ENCODE data around the gene TERT. TPM values are rescaled to one million over a fixed set of nuclear protein-coding genes. Genes with fewer than 3 reads are reported as not detected.
"Not testable (repeated sequence)": the region's sequence is repeated elsewhere in the genome, so short reads cannot be mapped to it uniquely, and the experiment has no call there.

Gene TERT
- total RNA-seq, 1 donor from 2014 or later = 3.5 TPM

- Mint-ChIP-seq H3K4me1 (ENCODE audit: low read depth) (no peaks in the 10 kb centered on the region), H3K4me3 (ENCODE audit: low read depth) (no peak overlapping the region), H3K36me3 (ENCODE audit: insufficient read depth) (peaks cover 14% of the 10 kb centered on the region), H3K9me3 (ENCODE audit: low read depth) (no peaks in the 10 kb centered on the region), H3K27me3 (no peaks in the 10 kb centered on the region), H3K27ac (no peak overlapping the region)
- TF ChIP-seq CTCF (IDR thresholded peaks at IDR 0.05; ENCODE audit: unreplicated experiment) = no peak
- no peak for DNase-seq (ENCODE audit: low spot score, unreplicated experiment)
Measured at GRCh38 chr5:1336749-1337488, 42.1 kb upstream of the TERT start.

DNA sequence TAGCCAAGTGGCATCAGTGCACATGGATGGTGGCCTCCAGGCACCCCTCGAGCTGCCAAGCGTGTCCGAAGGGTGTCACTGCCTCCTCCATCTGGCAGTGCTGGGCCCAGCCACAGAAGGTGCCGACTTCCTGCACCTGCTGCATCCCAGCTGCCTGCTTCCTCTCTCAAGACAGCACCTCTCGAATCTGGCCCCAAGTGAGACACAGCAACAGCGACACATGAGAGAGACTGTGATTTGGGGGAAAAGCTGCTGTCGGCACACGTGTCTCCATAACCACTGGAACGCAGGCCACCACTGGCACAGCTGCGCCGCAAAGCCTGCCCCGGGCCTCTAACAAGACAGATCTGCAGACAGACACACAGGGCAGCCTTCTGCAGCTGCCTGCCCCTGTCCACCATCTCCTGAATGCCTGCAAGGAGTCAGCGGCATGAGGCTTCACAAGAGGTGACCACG lies 41.3 kb upstream of the TERT start:
- no peaks in the 10 kb centered on the region for H3K27me3 Mint-ChIP-seq
- DNase-seq (ENCODE audit: low spot score, unreplicated experiment) = no peak
- TF ChIP-seq CTCF (IDR thresholded peaks at IDR 0.05; ENCODE audit: unreplicated experiment) = no peak
- H3K4me1 Mint-ChIP-seq (ENCODE audit: low read depth) = no peaks in the 10 kb centered on the region
- H3K9me3 Mint-ChIP-seq (ENCODE audit: low read depth) = no peaks in the 10 kb centered on the region
- H3K36me3 Mint-ChIP-seq (ENCODE audit: insufficient read depth) = peaks cover 12% of the 10 kb centered on the region
- H3K4me3 Mint-ChIP-seq (ENCODE audit: low read depth) = no peak overlapping the region
- H3K27ac Mint-ChIP-seq = no peak overlapping the region

DNA sequence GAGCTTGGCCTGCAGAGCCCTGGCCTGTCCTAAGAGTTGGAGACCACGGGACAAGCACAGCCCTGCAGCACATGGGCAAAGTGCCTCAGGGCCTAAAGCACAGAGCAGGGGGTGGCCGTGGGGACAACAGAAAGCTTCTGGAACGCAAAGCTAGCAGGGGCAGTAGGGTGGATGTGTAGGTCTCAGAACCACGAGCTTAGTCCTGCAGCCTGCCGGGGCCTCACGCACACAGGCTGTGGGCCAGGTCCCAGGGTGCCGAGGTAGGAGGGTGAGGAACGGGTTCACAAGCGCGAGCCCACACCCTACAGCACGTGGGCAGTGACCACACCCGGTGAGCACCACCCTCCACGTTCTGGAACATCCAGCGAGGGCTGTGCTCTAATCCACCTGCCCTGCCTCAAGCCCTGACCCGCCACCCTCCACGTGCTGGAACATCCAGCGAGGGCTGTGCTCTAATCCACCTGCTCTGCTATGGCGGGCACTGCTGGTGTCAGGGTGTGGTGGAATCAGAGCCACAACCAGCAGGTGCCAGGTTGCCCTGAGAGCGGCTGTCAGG lies 40.8 kb upstream of the TERT start:
- TF ChIP-seq CTCF (IDR thresholded peaks at IDR 0.05; ENCODE audit: unreplicated experiment) = no peak
- no peak for DNase-seq (ENCODE audit: low spot score, unreplicated experiment)
- Mint-ChIP-seq H3K9me3 (ENCODE audit: low read depth) (no peaks in the 10 kb centered on the region), H3K36me3 (ENCODE audit: insufficient read depth) (peaks cover 10% of the 10 kb centered on the region), H3K4me1 (ENCODE audit: low read depth) (no peaks in the 10 kb centered on the region), H3K27me3 (no peaks in the 10 kb centered on the region), H3K27ac (no peak overlapping the region), H3K4me3 (ENCODE audit: low read depth) (no peak overlapping the region)

DNA sequence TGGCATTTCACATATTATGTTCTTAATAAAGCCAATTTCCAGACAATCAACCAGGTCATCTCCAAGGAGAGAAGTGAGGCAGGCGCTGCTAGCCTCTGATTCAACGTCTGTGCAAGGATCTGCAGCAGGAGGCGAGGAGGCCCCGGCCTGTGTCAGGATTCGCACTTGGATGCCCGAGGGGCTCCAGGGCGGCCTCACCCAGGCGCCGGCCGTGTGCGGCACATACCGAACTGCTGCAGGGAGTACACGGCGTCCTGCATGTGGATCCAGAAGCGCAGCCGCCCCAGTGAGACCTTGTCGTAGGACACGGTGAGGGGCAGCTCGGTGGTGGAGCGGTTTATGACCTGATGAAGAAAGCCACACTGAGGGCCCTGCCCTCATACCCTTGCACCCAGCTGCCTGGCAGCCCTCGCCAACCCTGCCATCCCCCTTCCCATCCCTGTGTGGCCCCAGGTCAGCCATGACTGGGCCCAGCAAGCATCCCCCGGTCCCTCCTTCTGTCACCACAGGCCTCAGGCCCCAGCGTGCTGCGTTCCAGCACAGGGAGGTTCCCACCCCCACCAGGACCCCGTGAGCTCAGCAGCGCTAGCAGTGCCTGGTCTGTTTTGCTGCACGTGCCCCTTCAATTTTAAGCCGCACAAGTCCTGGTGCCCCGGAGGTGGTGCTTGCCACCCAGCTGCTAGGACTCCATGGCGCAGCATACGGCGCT lies 40.1 kb upstream of the TERT start:
- no peak overlapping the region for H3K4me3 Mint-ChIP-seq (ENCODE audit: low read depth)
- TF ChIP-seq CTCF (IDR thresholded peaks at IDR 0.05; ENCODE audit: unreplicated experiment) = no peak
- no peaks in the 10 kb centered on the region for H3K27me3 Mint-ChIP-seq
- H3K4me1 Mint-ChIP-seq (ENCODE audit: low read depth) = no peaks in the 10 kb centered on the region
- no peaks in the 10 kb centered on the region for H3K9me3 Mint-ChIP-seq (ENCODE audit: low read depth)
- DNase-seq (ENCODE audit: low spot score, unreplicated experiment) = no peak
- no peak overlapping the region for H3K27ac Mint-ChIP-seq
- peaks cover 7% of the 10 kb centered on the region for H3K36me3 Mint-ChIP-seq (ENCODE audit: insufficient read depth)

DNA sequence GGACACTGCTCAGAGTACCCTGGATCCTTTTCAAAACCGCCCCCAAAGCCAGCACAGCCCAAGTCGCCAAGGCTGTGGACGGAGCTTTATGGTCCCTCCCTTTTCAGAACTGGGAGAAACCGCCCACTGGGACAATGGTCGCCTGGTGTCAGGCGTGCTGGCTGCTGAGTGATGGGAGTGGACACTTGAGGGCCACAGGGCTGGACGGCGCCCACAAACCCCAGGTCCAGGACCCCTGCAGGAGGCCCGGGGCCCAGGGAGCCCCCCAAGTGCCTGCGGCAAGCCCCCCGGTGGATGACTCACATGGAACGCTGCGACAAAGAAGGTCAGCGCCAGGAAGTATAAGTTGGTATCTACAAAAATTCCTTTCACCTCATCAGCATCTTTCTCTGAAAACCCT lies 39.1 kb upstream of the TERT start:
- H3K4me1 Mint-ChIP-seq (ENCODE audit: low read depth) = no peaks in the 10 kb centered on the region
- H3K27me3 Mint-ChIP-seq = no peaks in the 10 kb centered on the region
- TF ChIP-seq CTCF (IDR thresholded peaks at IDR 0.05; ENCODE audit: unreplicated experiment) = no peak
- H3K36me3 Mint-ChIP-seq (ENCODE audit: insufficient read depth) = peaks cover 6% of the 10 kb centered on the region
- DNase-seq (ENCODE audit: low spot score, unreplicated experiment) = no peak
- H3K27ac Mint-ChIP-seq = no peak overlapping the region
- H3K4me3 Mint-ChIP-seq (ENCODE audit: low read depth) = no peak overlapping the region
- H3K9me3 Mint-ChIP-seq (ENCODE audit: low read depth) = no peaks in the 10 kb centered on the region

GRCh38 chr5:1333286-1333685 lies 38.4 kb upstream of the TERT start:
- not testable (repeated sequence) for H3K4me1 Mint-ChIP-seq (ENCODE audit: low read depth); H3K27me3 Mint-ChIP-seq; H3K4me3 Mint-ChIP-seq (ENCODE audit: low read depth); H3K27ac Mint-ChIP-seq; H3K9me3 Mint-ChIP-seq (ENCODE audit: low read depth); DNase-seq (ENCODE audit: low spot score, unreplicated experiment)
- peaks cover 10% of the 10 kb centered on the region for H3K36me3 Mint-ChIP-seq (ENCODE audit: insufficient read depth)
